ENCODE results near the gene NUP85.

Gene NUP85

DNA sequence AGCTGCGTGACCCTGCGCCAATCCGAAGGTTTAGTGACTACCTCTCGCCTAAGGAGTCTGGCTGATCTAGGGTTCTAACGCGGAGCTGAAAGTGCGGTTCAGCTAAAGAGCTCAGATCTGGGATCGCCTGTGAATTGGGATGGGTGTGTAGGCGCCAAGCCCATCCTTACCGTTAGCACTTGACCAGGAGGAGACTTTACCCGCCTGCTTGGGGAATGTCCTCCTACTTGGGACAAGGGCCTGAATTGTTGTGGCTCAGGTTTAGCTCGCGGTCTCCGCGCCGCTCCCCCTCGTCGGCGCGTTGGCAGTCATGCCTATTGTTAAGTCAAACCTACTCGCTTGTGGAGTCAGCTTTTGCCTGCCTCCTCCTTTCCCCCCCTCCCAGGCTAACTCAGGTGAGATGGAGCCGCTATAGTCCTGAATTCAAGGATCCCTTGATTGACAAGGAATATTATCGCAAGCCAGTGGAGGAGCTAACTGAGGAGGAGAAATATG, 56.7 kb downstream of the NUP85 start:
- TF ChIP-seq GATA1 (IDR thresholded peaks at IDR 0.05; ENCODE audit: low read depth, low read length) (no peak), POLR2A (IDR thresholded peaks at IDR 0.05; ENCODE audit: low read length) (peak; percentile 12)
- no peak for DNase-seq

DNA sequence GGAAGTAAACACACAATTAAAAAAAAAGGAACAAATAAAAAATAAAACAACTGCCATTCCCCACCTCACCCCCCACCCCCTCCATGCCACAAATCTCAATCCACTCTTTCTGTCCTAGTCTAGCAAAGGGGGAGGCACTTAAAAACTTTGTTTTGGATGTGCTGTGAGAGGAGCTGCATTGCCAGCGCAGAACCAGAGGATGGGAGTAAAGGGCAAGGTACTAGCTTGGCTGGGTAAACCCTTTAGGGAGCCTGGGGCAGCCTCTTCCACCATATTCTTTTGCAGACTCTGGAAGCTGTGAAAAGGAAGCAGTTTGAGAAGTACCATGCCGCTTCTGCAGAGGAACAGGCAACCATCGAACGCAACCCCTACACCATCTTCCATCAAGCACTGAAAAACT, 57.6 kb downstream of the NUP85 start:
- peak in 1 of 2 experiments; percentile 43 for DNase-seq
- TF ChIP-seq GATA1 (IDR thresholded peaks at IDR 0.05; ENCODE audit: low read depth, low read length) (no peak), POLR2A (IDR thresholded peaks at IDR 0.05; ENCODE audit: low read length) (no peak)

DNA sequence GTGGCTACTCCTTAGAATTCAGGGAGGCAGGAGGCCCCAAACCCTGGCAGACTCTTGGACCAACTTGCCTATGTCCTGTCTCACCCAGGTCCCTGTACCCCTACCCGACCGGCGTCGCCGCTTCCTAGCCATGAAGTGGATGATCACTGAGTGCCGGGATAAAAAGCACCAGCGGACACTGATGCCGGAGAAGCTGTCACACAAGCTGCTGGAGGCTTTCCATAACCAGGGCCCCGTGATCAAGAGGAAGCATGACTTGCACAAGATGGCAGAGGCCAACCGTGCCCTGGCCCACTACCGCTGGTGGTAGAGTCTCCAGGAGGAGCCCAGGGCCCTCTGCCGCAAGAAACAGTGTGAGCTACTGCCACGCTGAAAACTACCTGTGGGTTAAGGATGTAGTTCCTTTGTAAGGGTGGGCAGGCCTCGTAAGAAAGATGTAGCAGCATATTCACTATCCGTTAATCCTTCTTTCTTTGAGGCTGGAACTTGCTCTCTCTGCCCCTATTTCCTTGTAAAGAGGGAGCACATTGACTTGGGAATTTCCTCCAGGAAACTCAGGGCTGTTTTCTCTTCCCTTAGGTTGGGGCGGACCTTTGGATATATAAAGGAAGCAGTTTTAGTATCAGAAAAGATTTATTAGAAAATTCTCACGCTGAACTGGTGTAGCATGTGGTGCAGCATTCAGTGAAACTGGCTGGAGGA, 60.3 kb downstream of the NUP85 start:
- TF ChIP-seq GATA1 (IDR thresholded peaks at IDR 0.05; ENCODE audit: low read depth, low read length) = no peak
- TF ChIP-seq POLR2A (IDR thresholded peaks at IDR 0.05; ENCODE audit: low read length) = no peak
- DNase-seq = no peak

GRCh38 chr17:75266316-75267152, 61.1 kb downstream of the NUP85 start:
- no peak for DNase-seq
- TF ChIP-seq GATA1 (IDR thresholded peaks at IDR 0.05; ENCODE audit: low read depth, low read length) (no peak), POLR2A (IDR thresholded peaks at IDR 0.05; ENCODE audit: low read length) (no peak)

GRCh38 chr17:75267153-75267410, 61.6 kb downstream of the NUP85 start:
- no peak for TF ChIP-seq POLR2A (IDR thresholded peaks at IDR 0.05; ENCODE audit: low read length)
- no peak for TF ChIP-seq GATA1 (IDR thresholded peaks at IDR 0.05; ENCODE audit: low read depth, low read length)
- no peak for DNase-seq

- DNase-seq = peak in 1 of 2 experiments; percentile 34
- TF ChIP-seq GATA1 (IDR thresholded peaks at IDR 0.05; ENCODE audit: low read depth, low read length) = no peak
- TF ChIP-seq POLR2A (IDR thresholded peaks at IDR 0.05; ENCODE audit: low read length) = no peak
Observed at GRCh38 chr17:75267411-75268232, 62.1 kb downstream of the NUP85 start.

- no peak for DNase-seq
- no peak for TF ChIP-seq POLR2A (IDR thresholded peaks at IDR 0.05; ENCODE audit: low read length)
- TF ChIP-seq GATA1 (IDR thresholded peaks at IDR 0.05; ENCODE audit: low read depth, low read length) = no peak
Observed at GRCh38 chr17:75269844-75270217, 64.4 kb downstream of the NUP85 start.

DNA sequence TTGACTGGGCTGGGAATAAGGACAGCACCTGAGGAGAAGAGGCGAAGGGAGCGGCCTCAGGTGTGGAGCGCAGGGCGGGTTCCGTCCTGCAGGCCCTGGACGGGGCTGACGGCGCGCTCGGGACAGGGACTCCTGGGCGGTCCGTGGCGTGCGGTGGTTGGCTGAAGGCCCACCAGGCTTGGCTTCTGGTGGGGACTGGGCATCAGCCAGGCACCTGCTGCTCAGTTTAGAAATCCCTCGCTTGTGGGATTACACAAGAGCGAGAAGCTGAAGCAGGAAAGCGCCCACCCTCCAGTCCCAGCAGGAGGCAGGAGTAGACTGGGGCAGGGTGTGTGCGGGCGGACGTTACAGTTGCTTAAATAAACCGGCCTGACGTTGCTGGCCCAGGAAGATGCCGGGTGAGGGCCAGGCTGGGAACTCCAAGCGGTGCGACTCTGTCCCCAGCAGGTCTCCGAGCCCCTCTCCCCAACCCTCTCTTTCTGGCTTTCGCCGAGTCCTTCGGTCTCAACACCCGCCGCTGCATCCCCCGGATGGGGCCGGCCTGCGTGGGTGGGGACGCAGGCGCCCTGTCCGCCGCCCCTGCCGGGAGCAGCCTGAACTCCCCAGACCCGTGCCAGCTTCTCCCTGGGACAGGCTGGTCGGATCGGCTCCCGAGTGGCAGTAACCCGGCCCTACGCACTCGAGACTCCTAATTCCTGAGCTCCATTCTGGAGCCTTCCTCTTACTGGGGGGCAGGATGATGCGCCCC, 64.9 kb downstream of the NUP85 start:
- peak; percentile 78 to 86 for DNase-seq

GRCh38 chr17:75270966-75271232, 65.4 kb downstream of the NUP85 start, which contains the start of gene MIF4GD:
Gene MIF4GD, minus strand, starts transcription at chr17:75271231. Its CDS starts 1,036 bp downstream, at chr17:75270195.
- no peak for DNase-seq
- TF ChIP-seq GATA1 (IDR thresholded peaks at IDR 0.05; ENCODE audit: low read depth, low read length) = no peak
- peak; percentile 69 for TF ChIP-seq POLR2A (IDR thresholded peaks at IDR 0.05; ENCODE audit: low read length)

More for the DNA sequence above, 64.9 kb downstream of the NUP85 start:
- TF ChIP-seq GATA1 (IDR thresholded peaks at IDR 0.05; ENCODE audit: low read depth, low read length) = no peak
- no peak for TF ChIP-seq POLR2A (IDR thresholded peaks at IDR 0.05; ENCODE audit: low read length)

DNA sequence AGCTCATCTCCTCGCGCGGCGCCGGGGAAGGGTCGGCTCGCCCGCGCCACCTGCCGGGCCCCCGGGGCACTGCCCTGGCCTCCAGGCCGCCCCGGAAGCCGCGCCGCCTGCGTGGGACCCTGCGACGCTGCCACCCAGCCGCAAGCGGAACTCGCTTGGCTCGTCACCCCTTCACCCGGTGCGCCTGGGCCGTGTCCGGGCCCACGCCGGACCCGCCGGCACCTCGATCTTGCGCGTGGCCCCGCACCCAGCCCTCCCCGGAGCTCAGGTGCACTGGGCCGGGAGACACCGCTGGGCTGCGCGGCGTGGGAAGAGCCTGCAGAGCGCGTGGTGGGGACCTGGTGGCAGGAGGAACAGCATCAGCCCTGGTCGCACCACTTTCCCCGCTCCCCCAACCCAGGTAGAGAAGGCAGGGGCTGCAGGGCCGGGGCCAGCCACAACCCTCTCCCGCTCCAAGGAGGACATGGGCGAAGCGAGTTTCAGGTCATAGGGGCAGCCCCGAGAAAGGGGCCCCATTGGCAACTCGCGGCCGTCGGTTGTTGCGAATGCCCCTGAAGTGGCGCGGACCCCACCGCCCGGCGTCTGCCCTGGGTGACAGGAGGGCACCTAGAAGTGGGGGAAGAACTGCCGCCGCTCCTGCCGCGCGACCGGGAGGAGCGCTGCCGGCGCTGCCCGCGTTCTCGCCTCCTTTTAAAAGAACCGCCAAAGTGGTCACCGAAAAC, 65.9 kb downstream of the NUP85 start:
- peak; percentile 88 to 94 for DNase-seq
- peak; percentile 69 for TF ChIP-seq POLR2A (IDR thresholded peaks at IDR 0.05; ENCODE audit: low read length)
- TF ChIP-seq GATA1 (IDR thresholded peaks at IDR 0.05; ENCODE audit: low read depth, low read length) = no peak

GRCh38 chr17:75271955-75272847, 66.7 kb downstream of the NUP85 start:
- TF ChIP-seq GATA1 (IDR thresholded peaks at IDR 0.05; ENCODE audit: low read depth, low read length) (no peak), POLR2A (IDR thresholded peaks at IDR 0.05; ENCODE audit: low read length) (no peak)
- no peak for DNase-seq

DNA sequence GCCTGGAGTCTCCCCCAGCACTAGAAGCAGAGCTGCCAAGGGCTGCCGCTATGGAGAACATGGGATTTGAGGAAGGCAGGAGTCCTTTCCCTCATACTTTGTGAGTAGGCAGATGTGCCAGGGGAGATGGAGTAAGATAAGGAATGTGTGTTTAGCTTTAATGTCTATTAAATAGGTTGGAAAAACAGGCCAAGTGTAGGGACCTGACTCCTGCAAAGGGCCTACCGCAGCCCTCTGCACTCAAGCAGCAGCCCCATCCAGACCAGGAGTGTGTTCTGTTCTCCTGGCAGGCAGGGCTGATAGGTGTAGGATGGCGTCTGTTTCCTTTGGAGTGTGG, 67.3 kb downstream of the NUP85 start:
- no peak for DNase-seq
- TF ChIP-seq POLR2A (IDR thresholded peaks at IDR 0.05; ENCODE audit: low read length) = no peak
- no peak for TF ChIP-seq GATA1 (IDR thresholded peaks at IDR 0.05; ENCODE audit: low read depth, low read length)
